SK-N-MC (cell line): ENCODE measurements around the gene BNIP2.
"Not testable (repeated sequence)": the region's sequence is repeated elsewhere in the genome, so short reads cannot be mapped to it uniquely, and the experiment has no call there.

Experiments used
- EZH2 ChIP-seq: fragments of 200-600 bp; sonication (generic); IDR thresholded peaks from one replicate; pipeline ENCODE4 v1.6.1; 2017; ENCODE audit warnings: antibody characterized with exemption
- FOXP2 ChIP-seq: optimal IDR thresholded peaks from 2 replicates; pipeline ENCODE3; 2011; ENCODE audit warnings: mild to moderate bottlenecking, moderate library complexity; ENCODE audit not compliant: insufficient read depth; ENCODE audit errors: extremely low read length, control extremely low read depth
- POLR2AphosphoS5 ChIP-seq: IDR thresholded peaks from 2 replicates; pipeline ENCODE4 v1.6.1; 2012; ENCODE audit warnings: mild to moderate bottlenecking, low read depth, low read length, borderline replicate concordance

DNA sequence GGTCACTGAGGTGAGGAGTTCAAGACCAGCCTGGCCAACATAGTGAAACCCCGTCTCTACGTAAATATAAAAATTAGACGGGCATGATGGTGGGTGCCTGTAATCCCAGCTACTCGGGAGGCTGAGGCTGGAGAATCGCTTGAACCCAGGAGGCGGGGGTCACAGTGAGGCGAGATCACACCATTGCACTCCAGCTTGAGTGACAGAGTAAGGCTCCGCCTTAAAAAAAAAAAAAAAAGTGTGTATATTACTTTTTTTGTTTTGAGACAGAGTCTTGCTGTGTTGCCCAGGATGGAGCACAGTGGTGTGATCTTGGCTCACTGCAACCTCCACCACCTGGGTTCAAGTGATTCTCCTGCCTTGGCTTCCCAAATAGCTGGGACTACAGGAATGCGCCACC is 43.3 kb downstream of the BNIP2 start:
- TF ChIP-seq POLR2AphosphoS5, EZH2, FOXP2: not testable (repeated sequence)
